ENCODE measurements around the gene STARD8. TPM values are rescaled to one million over a fixed set of nuclear protein-coding genes. Genes with fewer than 3 reads are reported as not detected.
A peak's percentile ranks its signal among the peaks of the same experiment; 100 is the strongest.

Gene STARD8
- total RNA-seq, 1 donor from 2014 or later, result 1.7 TPM

- Mint-ChIP-seq H3K36me3 (ENCODE audit: unreplicated experiment) (no peaks in the 10 kb centered on the region), H3K27me3 (ENCODE audit: unreplicated experiment) (no peaks in the 10 kb centered on the region), H3K9me3 (ENCODE audit: unreplicated experiment) (peaks cover 7% of the 10 kb centered on the region), H3K4me1 (ENCODE audit: unreplicated experiment) (peaks cover 21% of the 10 kb centered on the region), H3K4me3 (ENCODE audit: unreplicated experiment) (no peak overlapping the region), H3K27ac (ENCODE audit: unreplicated experiment) (peak overlapping the region; percentile 32)
- no peak for TF ChIP-seq CTCF (IDR thresholded peaks at IDR 0.05)
- DNase-seq (ENCODE audit: extremely low spot score, unreplicated experiment), result no peak
Measured at GRCh38 chrX:68659385-68659784, 11.9 kb downstream of the STARD8 start.

- Mint-ChIP-seq H3K27me3 (ENCODE audit: unreplicated experiment) (no peaks in the 10 kb centered on the region), H3K9me3 (ENCODE audit: unreplicated experiment) (peaks cover 7% of the 10 kb centered on the region), H3K36me3 (ENCODE audit: unreplicated experiment) (no peaks in the 10 kb centered on the region), H3K27ac (ENCODE audit: unreplicated experiment) (peak overlapping the region; percentile 32), H3K4me3 (ENCODE audit: unreplicated experiment) (no peak overlapping the region), H3K4me1 (ENCODE audit: unreplicated experiment) (peaks cover 21% of the 10 kb centered on the region)
- no peak for TF ChIP-seq CTCF (IDR thresholded peaks at IDR 0.05)
- no peak for DNase-seq (ENCODE audit: extremely low spot score, unreplicated experiment)
Measured at GRCh38 chrX:68659786-68660185, 12.3 kb downstream of the STARD8 start.

- Mint-ChIP-seq H3K4me1 (ENCODE audit: unreplicated experiment) (peaks cover 21% of the 10 kb centered on the region), H3K27ac (ENCODE audit: unreplicated experiment) (no peak overlapping the region), H3K36me3 (ENCODE audit: unreplicated experiment) (no peaks in the 10 kb centered on the region), H3K9me3 (ENCODE audit: unreplicated experiment) (peaks cover 1% of the 10 kb centered on the region), H3K4me3 (ENCODE audit: unreplicated experiment) (no peak overlapping the region), H3K27me3 (ENCODE audit: unreplicated experiment) (no peaks in the 10 kb centered on the region)
- no peak for TF ChIP-seq CTCF (IDR thresholded peaks at IDR 0.05)
- no peak for DNase-seq (ENCODE audit: extremely low spot score, unreplicated experiment)
Measured at GRCh38 chrX:68660746-68661145, 13.3 kb downstream of the STARD8 start.

GRCh38 chrX:68665502-68665901 lies 18.0 kb downstream of the STARD8 start:
- H3K27ac Mint-ChIP-seq (ENCODE audit: unreplicated experiment), result no peak overlapping the region
- DNase-seq (ENCODE audit: extremely low spot score, unreplicated experiment), result no peak
- no peaks in the 10 kb centered on the region for H3K27me3 Mint-ChIP-seq (ENCODE audit: unreplicated experiment)
- no peak for TF ChIP-seq CTCF (IDR thresholded peaks at IDR 0.05)
- no peaks in the 10 kb centered on the region for H3K9me3 Mint-ChIP-seq (ENCODE audit: unreplicated experiment)
- H3K36me3 Mint-ChIP-seq (ENCODE audit: unreplicated experiment), result no peaks in the 10 kb centered on the region
- no peak overlapping the region for H3K4me3 Mint-ChIP-seq (ENCODE audit: unreplicated experiment)
- peaks cover 12% of the 10 kb centered on the region for H3K4me1 Mint-ChIP-seq (ENCODE audit: unreplicated experiment)

- no peak for TF ChIP-seq CTCF (IDR thresholded peaks at IDR 0.05)
- no peak overlapping the region for H3K4me3 Mint-ChIP-seq (ENCODE audit: unreplicated experiment)
- no peaks in the 10 kb centered on the region for H3K36me3 Mint-ChIP-seq (ENCODE audit: unreplicated experiment)
- H3K27me3 Mint-ChIP-seq (ENCODE audit: unreplicated experiment), result no peaks in the 10 kb centered on the region
- H3K4me1 Mint-ChIP-seq (ENCODE audit: unreplicated experiment), result peaks cover 20% of the 10 kb centered on the region
- DNase-seq (ENCODE audit: extremely low spot score, unreplicated experiment), result no peak
- peaks cover 5% of the 10 kb centered on the region for H3K9me3 Mint-ChIP-seq (ENCODE audit: unreplicated experiment)
- H3K27ac Mint-ChIP-seq (ENCODE audit: unreplicated experiment), result no peak overlapping the region
Measured at GRCh38 chrX:68666580-68666979, 19.1 kb downstream of the STARD8 start.
